Stimulated activated naive CD8-positive, alpha-beta T cell treated with anti-CD3 and anti-CD28 coated beads, Interleukin-15, Interleukin-2, amounts not matched to agents 100 ng/mL and 50 ng/mL, for 24 hours (primary cell): ENCODE data around the gene KCNMB1.

ENCODE experiments used
- H3K27ac Mint-ChIP-seq: one replicate; pipeline ENCODE4 v1.8.0; 2021; ENCODE audit warnings: mild to moderate bottlenecking, mixed read lengths
- H3K27me3 Mint-ChIP-seq: one replicate; pipeline ENCODE4 v1.8.0; 2021; ENCODE audit warnings: mixed read lengths
- H3K36me3 Mint-ChIP-seq: one replicate; pipeline ENCODE4 v1.8.0; 2021; ENCODE audit warnings: low read depth, mixed read lengths
- H3K4me1 Mint-ChIP-seq: one replicate; pipeline ENCODE4 v1.8.0; 2021; ENCODE audit warnings: low read depth, mixed read lengths
- H3K4me3 Mint-ChIP-seq: one replicate; pipeline ENCODE4 v1.8.0; 2021; ENCODE audit warnings: mild to moderate bottlenecking, mixed read lengths
- H3K9me3 Mint-ChIP-seq: one replicate; pipeline ENCODE4 v1.8.0; 2021; ENCODE audit warnings: mixed read lengths

Gene KCNMB1

DNA sequence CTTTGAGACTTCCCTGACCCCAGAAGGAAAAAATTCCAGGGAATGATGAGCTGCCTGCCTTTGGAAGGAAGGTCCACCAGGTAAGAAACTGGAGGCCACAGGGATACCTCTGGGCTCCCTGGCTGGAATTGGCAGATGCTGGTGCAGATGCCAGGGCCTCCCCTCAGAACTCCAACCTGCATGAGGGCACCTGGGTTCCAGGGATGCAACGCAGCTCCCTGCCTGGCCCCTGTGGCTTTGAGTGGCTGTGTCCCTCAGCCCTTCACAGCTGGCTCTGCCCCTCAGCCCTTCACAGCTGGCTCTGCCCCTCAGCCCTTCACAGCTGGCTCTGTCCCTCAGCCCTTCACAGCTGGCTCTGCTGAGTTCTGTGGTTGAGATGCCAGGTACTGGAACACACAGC is 13.9 kb downstream of the KCNMB1 start:
- Mint-ChIP-seq H3K36me3 (no peaks in the 10 kb centered on the region), H3K27me3 (no peaks in the 10 kb centered on the region), H3K27ac (no peak overlapping the region), H3K4me1 (no peaks in the 10 kb centered on the region), H3K4me3 (no peak overlapping the region), H3K9me3 (no peaks in the 10 kb centered on the region)

DNA sequence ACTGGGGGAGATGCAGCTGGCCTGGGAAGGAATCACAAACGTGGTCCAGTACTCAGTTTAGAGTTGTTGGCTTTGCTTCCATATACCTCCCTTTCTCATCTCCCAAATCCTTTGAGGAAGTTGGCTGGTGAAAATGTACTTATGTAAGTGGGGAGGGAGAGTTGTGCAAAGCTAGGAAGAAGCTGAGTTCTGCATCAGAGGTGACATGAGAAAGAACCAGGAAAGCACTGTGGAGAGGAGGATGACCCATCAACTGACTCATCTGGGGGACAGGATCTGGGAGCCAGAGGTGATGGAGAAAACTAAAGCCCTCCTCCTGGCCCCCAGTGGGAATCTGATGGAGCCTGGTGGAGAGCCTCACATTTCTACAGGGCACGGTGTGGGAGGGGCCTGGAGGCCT is 16.2 kb downstream of the KCNMB1 start:
- Mint-ChIP-seq H3K27me3 (no peaks in the 10 kb centered on the region), H3K36me3 (no peaks in the 10 kb centered on the region), H3K4me3 (no peak overlapping the region), H3K4me1 (no peaks in the 10 kb centered on the region), H3K27ac (no peak overlapping the region), H3K9me3 (no peaks in the 10 kb centered on the region)

DNA sequence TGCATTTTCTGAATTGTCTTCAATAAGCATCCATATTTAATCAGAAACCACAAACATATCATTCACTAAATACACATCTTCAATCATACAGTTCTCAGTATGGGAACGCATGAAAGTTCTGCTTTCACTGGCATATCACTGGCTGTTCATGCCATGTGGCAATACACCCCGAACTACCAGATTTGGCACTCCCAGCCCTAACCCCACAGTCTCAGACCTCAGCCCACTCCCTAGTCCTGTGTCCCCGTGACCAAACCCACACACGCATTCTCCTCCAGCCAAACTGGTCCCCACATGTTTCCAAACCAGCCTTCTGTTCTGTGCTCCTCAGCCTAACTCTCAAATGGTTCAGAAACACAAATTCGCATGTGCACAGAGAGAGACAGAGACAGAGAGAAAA is 20.6 kb downstream of the KCNMB1 start:
- no peaks in the 10 kb centered on the region for H3K4me1 Mint-ChIP-seq
- H3K4me3 Mint-ChIP-seq = no peak overlapping the region
- no peak overlapping the region for H3K27ac Mint-ChIP-seq
- no peaks in the 10 kb centered on the region for H3K27me3 Mint-ChIP-seq
- H3K9me3 Mint-ChIP-seq = no peaks in the 10 kb centered on the region
- H3K36me3 Mint-ChIP-seq = no peaks in the 10 kb centered on the region

DNA sequence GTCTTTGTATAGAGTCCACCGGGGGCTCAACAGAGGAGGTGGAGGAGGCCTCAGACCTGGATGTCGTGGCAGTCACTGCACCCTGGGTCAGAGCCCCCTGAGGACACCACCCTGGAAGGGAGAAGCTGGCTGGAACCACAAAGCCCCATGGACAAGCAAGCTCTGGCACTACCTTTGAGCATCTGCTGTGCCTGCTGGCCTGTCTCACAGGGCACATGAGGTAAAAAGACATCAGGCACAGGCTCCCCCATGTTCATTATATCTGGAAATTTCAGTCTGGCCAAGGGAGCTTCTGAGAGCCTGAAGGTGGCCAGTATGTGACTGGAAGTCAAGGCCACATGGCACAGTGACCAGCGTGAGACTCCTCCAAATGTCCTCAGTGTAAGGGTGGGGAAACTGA is 22.9 kb downstream of the KCNMB1 start:
- H3K27ac Mint-ChIP-seq = no peak overlapping the region
- H3K27me3 Mint-ChIP-seq = no peaks in the 10 kb centered on the region
- H3K9me3 Mint-ChIP-seq = no peaks in the 10 kb centered on the region
- no peaks in the 10 kb centered on the region for H3K4me1 Mint-ChIP-seq
- no peak overlapping the region for H3K4me3 Mint-ChIP-seq
- H3K36me3 Mint-ChIP-seq = no peaks in the 10 kb centered on the region

DNA sequence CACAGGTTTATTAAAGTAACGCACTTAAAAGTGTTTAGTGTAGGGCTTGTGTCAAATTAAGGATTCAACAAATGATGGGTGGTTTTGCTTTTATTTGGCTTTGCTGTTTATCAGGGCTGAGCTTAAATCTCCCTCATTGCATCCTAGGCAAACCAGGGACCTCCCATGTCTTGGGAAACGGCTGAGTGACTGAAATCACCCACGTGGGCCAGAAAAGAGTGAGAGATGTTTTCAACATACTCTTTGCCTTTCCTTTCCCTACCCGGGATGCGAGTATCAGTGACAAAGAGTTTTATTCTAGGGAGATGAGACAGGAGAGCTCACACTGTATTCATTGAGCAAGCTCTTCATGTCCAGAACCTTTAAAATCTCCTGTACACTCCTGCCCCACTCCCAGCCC is 23.3 kb downstream of the KCNMB1 start:
- H3K27me3 Mint-ChIP-seq = no peaks in the 10 kb centered on the region
- H3K27ac Mint-ChIP-seq = no peak overlapping the region
- no peaks in the 10 kb centered on the region for H3K9me3 Mint-ChIP-seq
- H3K36me3 Mint-ChIP-seq = no peaks in the 10 kb centered on the region
- H3K4me1 Mint-ChIP-seq = no peaks in the 10 kb centered on the region
- H3K4me3 Mint-ChIP-seq = no peak overlapping the region

DNA sequence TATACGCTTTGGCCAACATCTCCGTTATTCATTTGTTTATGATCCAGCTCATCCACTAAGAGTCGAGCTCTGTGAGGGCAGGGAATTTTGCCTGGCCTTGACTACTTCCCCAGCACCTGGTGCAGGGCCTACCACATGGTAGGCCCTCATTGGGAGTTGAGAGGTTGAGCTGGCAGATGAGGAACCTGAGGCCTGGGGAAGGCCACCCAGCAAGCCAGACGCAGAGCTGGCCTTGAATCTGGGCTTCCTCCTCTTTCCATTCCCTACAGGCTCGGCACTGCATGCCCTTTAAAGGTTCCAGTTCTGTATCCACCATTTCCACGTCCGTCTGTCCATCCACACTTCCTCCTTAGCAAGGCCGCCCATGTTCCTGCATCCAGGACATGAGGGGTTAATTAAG is 24.2 kb downstream of the KCNMB1 start:
- Mint-ChIP-seq H3K27ac (no peak overlapping the region), H3K9me3 (no peaks in the 10 kb centered on the region), H3K4me3 (no peak overlapping the region), H3K36me3 (no peaks in the 10 kb centered on the region), H3K4me1 (no peaks in the 10 kb centered on the region), H3K27me3 (no peaks in the 10 kb centered on the region)

DNA sequence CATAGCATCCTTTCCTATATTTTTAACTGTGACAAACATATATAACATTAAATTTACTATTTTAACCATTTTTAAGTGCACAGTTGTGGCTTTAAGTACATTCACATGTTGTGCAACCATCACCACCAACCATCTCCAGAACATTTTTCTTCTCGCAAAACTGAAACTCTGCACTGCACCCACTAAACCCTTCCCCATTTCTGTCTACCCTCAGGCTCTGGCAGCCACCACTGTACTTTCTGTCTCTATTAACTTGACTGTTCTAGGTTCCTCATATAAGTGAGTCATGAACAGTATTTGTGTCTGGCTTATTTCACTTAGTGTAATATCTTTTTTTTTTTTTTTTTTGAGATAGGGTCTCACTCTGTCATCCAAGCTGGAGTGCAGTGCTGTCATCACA is 25.5 kb downstream of the KCNMB1 start:
- H3K27ac Mint-ChIP-seq = no peak overlapping the region
- no peaks in the 10 kb centered on the region for H3K9me3 Mint-ChIP-seq
- no peaks in the 10 kb centered on the region for H3K4me1 Mint-ChIP-seq
- no peaks in the 10 kb centered on the region for H3K27me3 Mint-ChIP-seq
- H3K4me3 Mint-ChIP-seq = no peak overlapping the region
- no peaks in the 10 kb centered on the region for H3K36me3 Mint-ChIP-seq

DNA sequence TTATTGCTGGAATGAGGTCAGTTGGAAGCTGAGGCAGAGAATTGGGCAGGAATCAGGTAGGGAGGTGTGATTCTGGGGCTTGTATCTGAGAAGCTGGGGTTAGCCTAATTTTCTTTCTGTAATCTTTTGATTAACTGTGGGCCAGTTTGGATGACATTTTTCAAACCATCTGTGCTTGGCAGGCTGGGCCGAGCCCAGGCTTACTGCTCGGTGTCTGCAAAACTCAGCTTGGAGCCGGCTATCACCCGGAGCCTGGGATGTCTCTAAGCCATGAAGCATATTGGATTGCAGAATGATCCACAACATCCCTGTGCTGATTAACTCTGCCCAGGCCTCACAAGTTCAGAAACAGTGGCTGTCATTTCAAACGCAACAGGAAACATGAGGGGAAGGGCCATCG is 26.5 kb downstream of the KCNMB1 start:
- no peaks in the 10 kb centered on the region for H3K9me3 Mint-ChIP-seq
- no peaks in the 10 kb centered on the region for H3K27me3 Mint-ChIP-seq
- H3K36me3 Mint-ChIP-seq = no peaks in the 10 kb centered on the region
- no peak overlapping the region for H3K4me3 Mint-ChIP-seq
- H3K27ac Mint-ChIP-seq = no peak overlapping the region
- H3K4me1 Mint-ChIP-seq = peaks cover 4% of the 10 kb centered on the region

DNA sequence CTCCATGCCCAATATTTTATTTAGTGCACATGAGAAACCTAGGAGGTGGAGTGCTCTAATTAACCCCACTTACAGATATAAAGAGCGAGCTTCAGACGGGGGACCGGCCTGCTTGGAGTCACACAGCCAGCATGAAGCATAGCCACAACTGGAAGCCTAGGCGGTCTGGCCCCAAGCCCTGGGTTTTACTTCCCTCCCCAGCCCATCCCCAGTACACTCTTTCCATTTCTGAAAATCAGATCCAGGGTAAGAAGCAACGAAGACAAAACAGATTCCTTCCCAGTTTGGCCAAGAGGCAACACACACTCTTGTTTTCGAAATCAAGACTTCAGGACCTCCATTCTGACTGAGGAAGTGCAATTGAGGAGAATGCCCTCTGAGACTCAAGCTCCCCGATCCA is 27.1 kb downstream of the KCNMB1 start:
- peaks cover 4% of the 10 kb centered on the region for H3K4me1 Mint-ChIP-seq
- no peaks in the 10 kb centered on the region for H3K27me3 Mint-ChIP-seq
- no peaks in the 10 kb centered on the region for H3K36me3 Mint-ChIP-seq
- H3K4me3 Mint-ChIP-seq = no peak overlapping the region
- H3K27ac Mint-ChIP-seq = no peak overlapping the region
- H3K9me3 Mint-ChIP-seq = no peaks in the 10 kb centered on the region

DNA sequence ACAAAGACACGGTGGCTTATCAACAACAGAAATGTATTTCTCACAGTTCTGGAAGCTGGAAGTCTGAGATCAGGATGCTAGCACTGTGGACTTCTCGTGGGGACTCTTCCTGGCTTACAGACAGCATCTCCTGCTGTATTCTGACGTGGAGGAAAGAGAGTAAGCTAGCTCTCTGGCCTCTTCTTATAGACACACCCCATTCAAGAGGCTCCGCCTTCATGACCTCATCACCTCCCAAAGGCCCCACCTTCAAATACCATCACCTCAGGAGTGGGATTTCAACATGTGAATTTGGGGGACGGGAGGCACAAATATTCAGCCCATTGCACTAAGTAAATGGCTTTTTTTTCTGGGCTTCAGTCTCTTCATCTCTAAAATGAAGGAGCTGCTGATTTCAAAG is 27.6 kb downstream of the KCNMB1 start:
- Mint-ChIP-seq H3K4me3 (no peak overlapping the region), H3K9me3 (no peaks in the 10 kb centered on the region), H3K27me3 (no peaks in the 10 kb centered on the region), H3K27ac (no peak overlapping the region), H3K36me3 (no peaks in the 10 kb centered on the region), H3K4me1 (peaks cover 4% of the 10 kb centered on the region)

DNA sequence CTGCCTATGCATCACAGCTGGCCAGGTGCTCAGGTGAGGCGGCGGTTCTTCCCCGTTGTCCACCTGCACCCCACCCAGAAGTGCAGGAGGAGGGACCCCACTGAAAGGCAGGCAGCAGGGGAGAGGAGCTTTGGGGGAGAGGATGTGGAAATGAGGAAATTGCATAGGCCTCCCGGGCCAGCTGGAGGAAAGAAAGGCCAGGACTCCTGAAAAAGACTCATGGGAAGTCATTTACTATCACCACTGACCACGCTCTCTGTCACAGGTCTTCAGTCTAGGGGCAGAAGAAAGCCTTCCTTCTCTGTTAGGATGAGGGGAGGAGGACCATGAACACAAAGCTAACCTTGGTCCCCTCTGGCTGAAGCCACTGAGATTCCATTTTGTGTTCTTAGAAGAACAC is 28.1 kb downstream of the KCNMB1 start:
- H3K27me3 Mint-ChIP-seq = no peaks in the 10 kb centered on the region
- H3K36me3 Mint-ChIP-seq = no peaks in the 10 kb centered on the region
- peaks cover 4% of the 10 kb centered on the region for H3K4me1 Mint-ChIP-seq
- no peak overlapping the region for H3K4me3 Mint-ChIP-seq
- no peaks in the 10 kb centered on the region for H3K9me3 Mint-ChIP-seq
- no peak overlapping the region for H3K27ac Mint-ChIP-seq

DNA sequence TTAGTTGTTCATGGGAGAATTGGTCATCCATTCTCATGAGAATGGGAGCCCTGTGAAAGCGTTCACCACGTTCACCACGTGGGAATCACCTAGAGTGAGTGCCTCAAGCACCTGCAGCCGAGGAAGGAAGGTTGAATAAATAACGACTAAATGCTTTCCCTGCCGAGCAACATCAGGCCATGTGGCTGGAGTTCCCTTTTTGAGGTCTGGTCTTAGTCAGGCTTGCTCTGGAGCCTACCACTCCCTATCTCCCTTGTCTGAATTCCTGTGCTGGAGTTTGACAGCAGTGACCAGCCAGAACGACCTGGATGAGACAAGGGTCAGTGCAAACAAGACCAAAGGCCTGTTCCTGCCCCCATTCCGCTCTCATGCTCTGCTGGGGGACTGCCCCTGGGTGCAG is 28.5 kb downstream of the KCNMB1 start:
- no peaks in the 10 kb centered on the region for H3K9me3 Mint-ChIP-seq
- H3K4me3 Mint-ChIP-seq = no peak overlapping the region
- H3K27ac Mint-ChIP-seq = peak overlapping the region; percentile 15
- peaks cover 4% of the 10 kb centered on the region for H3K4me1 Mint-ChIP-seq
- H3K27me3 Mint-ChIP-seq = no peaks in the 10 kb centered on the region
- no peaks in the 10 kb centered on the region for H3K36me3 Mint-ChIP-seq

DNA sequence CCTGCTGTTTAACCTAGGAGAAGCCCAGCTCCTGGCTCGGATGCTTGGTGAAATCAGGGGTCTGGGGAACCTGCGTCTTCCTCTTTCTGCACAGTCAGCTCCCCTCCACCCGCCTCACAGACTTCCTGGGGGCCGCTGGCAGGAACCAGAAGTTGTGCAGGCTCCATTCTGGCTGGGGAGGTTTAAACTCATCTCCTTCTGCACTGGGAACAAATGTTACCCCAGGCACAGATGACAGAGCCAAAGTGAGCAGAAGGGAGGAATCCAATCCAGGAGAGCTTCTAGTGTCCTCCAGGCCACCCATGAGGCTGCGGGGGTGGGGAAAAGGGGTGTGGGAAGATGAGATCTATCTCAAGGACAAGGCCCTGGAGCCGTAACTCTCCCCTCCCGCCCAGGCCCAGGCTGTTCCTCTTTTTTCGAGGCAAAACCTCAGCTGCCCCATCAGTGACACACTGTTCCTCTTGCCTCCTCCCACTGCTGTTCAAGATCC is 31.2 kb downstream of the KCNMB1 start:
- Mint-ChIP-seq H3K4me1 (peaks cover 4% of the 10 kb centered on the region), H3K36me3 (no peaks in the 10 kb centered on the region), H3K27ac (no peak overlapping the region)

DNA sequence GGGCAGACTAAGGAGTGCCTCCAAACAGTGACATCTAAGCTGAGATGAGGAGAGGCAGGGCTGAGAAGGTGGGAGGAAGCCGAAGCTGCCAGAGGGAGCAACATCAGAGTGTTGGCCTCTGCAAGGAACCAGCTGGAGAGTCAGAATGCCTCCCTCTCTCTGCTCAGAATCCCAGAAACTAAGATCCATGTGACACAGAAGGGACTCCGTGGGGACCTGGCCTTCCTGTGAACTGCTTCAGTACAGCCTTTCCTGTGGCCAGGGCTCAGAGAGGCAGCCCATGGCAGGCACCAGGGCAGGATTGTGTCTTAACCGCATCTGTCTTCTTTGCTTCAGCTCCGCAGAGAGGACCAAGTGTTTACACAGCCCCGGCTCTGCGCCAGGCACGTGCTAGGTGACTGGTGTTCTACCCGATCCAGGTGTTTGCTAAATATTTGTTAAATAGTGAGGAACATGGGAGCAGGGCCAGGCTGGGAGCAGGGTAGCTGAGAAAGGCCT is 33.5 kb downstream of the KCNMB1 start:
- peaks cover 4% of the 10 kb centered on the region for H3K4me1 Mint-ChIP-seq
- no peak overlapping the region for H3K4me3 Mint-ChIP-seq
- H3K27me3 Mint-ChIP-seq = peaks cover 8% of the 10 kb centered on the region
- H3K27ac Mint-ChIP-seq = no peak overlapping the region
- no peaks in the 10 kb centered on the region for H3K9me3 Mint-ChIP-seq
- no peaks in the 10 kb centered on the region for H3K36me3 Mint-ChIP-seq

More for the DNA sequence above, 31.2 kb downstream of the KCNMB1 start:
- Mint-ChIP-seq H3K27me3 (peaks cover 8% of the 10 kb centered on the region), H3K9me3 (no peaks in the 10 kb centered on the region), H3K4me3 (no peak overlapping the region)

DNA sequence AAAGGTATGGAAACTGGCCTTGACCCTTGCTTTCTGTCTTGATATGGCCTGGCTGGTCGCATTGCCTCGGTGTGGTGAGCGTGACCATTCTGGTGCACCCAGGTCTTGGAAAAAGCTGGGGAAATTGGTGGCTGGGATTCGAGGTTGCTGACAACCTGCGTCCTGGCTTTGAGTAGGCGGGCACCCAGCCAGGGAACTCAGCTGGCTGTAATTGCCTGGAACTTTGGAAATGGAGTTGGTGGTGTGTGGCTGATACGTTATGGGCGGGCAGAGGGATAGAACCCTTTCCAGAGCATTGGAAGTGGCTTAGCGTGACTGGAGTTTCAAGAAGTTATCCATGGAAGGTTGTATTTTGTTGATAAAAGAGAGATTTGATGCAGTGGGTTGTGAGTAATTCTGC is 35.2 kb downstream of the KCNMB1 start:
- Mint-ChIP-seq H3K27ac (no peak overlapping the region), H3K27me3 (peaks cover 9% of the 10 kb centered on the region), H3K36me3 (no peaks in the 10 kb centered on the region), H3K4me3 (no peak overlapping the region), H3K9me3 (no peaks in the 10 kb centered on the region), H3K4me1 (peaks cover 4% of the 10 kb centered on the region)

DNA sequence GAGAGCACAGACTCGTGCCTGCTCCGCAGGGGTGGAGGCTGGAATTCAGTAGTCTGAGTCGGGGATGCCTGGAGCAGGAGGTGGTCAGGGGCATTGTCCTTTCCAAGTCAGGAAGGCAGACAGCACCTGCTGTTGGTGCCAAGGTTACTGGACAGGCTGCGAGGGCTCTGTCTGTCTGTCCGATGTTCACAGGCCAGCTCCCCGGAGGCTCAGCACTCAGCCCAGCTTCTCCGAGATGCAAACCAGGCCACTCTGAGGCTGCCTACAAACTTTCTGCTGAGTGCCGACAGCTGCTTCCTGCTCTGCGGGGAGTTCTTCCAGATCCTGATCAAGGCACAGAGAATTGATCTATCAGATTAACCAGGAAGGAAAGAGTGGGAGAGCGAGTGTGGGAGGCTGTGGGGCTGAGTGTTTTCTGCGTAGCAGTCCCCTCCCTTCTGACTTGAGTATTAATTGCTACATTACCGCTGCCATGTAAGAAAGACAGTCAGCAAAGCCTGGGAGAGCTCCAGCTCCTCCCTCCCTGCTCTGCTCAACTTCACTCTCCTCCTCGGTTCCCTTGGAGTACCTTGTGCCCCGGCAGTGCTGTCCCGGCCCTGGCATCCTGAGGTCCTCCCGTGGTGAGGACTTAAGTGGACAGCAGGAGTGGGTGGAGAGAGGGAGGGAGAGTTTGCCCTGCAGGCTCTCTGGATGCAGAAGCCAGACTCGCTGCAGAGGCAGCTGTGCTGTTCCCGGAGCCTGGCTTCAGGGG is 36.0 kb downstream of the KCNMB1 start:
- Mint-ChIP-seq H3K27me3 (peaks cover 14% of the 10 kb centered on the region), H3K4me3 (no peak overlapping the region), H3K9me3 (no peaks in the 10 kb centered on the region), H3K27ac (no peak overlapping the region), H3K4me1 (peaks cover 4% of the 10 kb centered on the region), H3K36me3 (no peaks in the 10 kb centered on the region)
